HepG2 (cell line): ENCODE results near the gene MYL6. TPM values are rescaled to one million over a fixed set of nuclear protein-coding genes. Genes with fewer than 3 reads are reported as not detected.

Source experiments
- ATRX ChIP-seq: sonication (generic); formaldehyde crosslinking; IDR thresholded peaks from 2 replicates; pipeline ENCODE4 v1.4.0; 2020; ENCODE audit warnings: missing genetic modification reagents, borderline replicate concordance
- EEA1 ChIP-seq: sonication (generic); formaldehyde crosslinking; IDR thresholded peaks from 2 replicates; pipeline ENCODE4 v1.5.1; 2020; ENCODE audit warnings: mild to moderate bottlenecking, missing genetic modification reagents, borderline replicate concordance
- HNF1A ChIP-seq, 2 experiments: sonication (generic) in 1 of 2; formaldehyde crosslinking in 1 of 2; IDR thresholded peaks; 2 replicates each; pipeline versions ENCODE4 v1.4.0 to v1.6.1; 2016 to 2020; ENCODE audit warnings: borderline replicate concordance in 1 of 2, low read depth in 1 of 2, mild to moderate bottlenecking in 1 of 2, missing genetic modification reagents in 1 of 2
- KDM6A ChIP-seq: IDR thresholded peaks from 2 replicates; pipeline ENCODE4 v1.6.1; 2016; ENCODE audit warnings: low read depth
- MTERF4 ChIP-seq: sonication (generic); formaldehyde crosslinking; IDR thresholded peaks from 2 replicates; pipeline ENCODE4 v1.8.0; 2023; ENCODE audit warnings: mild to moderate bottlenecking, missing genetic modification reagents
- NFIC ChIP-seq: IDR thresholded peaks from 2 replicates; pipeline ENCODE4 v1.6.1; 2012; ENCODE audit warnings: mild to moderate bottlenecking, low read length, inconsistent platforms
- SP1 ChIP-seq, 2 experiments: fragments of 450-650 bp in 1 of 2; sonication (generic) in 1 of 2; formaldehyde crosslinking in 1 of 2; IDR thresholded peaks; 2 replicates each; pipeline versions ENCODE4 v1.4.0 to v1.6.1; 2016 to 2020; ENCODE audit warnings: missing genetic modification reagents in 1 of 2
- TP53 ChIP-seq: sonication (generic); formaldehyde crosslinking; conservative IDR thresholded peaks from 2 replicates; pipeline ENCODE4 v1.4.0; 2020; ENCODE audit warnings: missing genetic modification reagents
- ZNF234 ChIP-seq: sonication (generic); formaldehyde crosslinking; conservative IDR thresholded peaks from 2 replicates; pipeline ENCODE4 v1.5.1; 2020; ENCODE audit warnings: mild to moderate bottlenecking, missing genetic modification reagents
- ZNF333 ChIP-seq: sonication (generic); formaldehyde crosslinking; IDR thresholded peaks from 2 replicates; pipeline ENCODE4 v1.4.0; 2020; ENCODE audit warnings: mild to moderate bottlenecking, missing genetic modification reagents, borderline replicate concordance
- ZNF644 ChIP-seq: IDR thresholded peaks from 2 replicates; pipeline ENCODE4 v1.6.1; 2016; ENCODE audit warnings: low read depth
- ZNF672 ChIP-seq: sonication (generic); formaldehyde crosslinking; IDR thresholded peaks from 2 replicates; pipeline ENCODE4 v1.8.1; 2022; ENCODE audit warnings: missing genetic modification reagents
- ZNF777 ChIP-seq: sonication (generic); formaldehyde crosslinking; IDR thresholded peaks from 2 replicates; pipeline ENCODE4 v1.4.0; 2020; ENCODE audit warnings: missing genetic modification reagents
- polyA plus RNA-seq, 8 experiments: library from polyadenylated mRNA; depleted of rRNA in 3 of 8; stranded (reverse) in 7 of 8; unstranded in 1 of 8; fragments of >200 nt; fragmentation: Illumina TruSeq in 4 of 8; extraction: Trizol in 4 of 8; gene quantifications; 2 replicates each; pipeline versions ENCODE4 v1.2.1 to v1.2.3, GENCODE V29; 2011 to 2016; ENCODE audit warnings: low read depth in 4 of 8, missing spikeins in 1 of 8, mixed read lengths in 1 of 8; ENCODE audit not compliant: insufficient read depth in 1 of 8
- total RNA-seq, 5 experiments: library from RNA; depleted of rRNA; stranded (reverse); fragments of >200 nt; fragmentation: Illumina TruSeq; extraction: Trizol; gene quantifications; 2 replicates each; pipeline ENCODE4 v1.2.3, GENCODE V29; 2016; ENCODE audit warnings: low read depth in 1 of 5
- TF ChIP-seq, protein P1 (sequence below): IDR thresholded peaks from 2 replicates; pipeline ENCODE4 v1.6.1; 2016; ENCODE audit warnings: missing compliant biosample characterization, missing genetic modification reagents, borderline replicate concordance
- TF ChIP-seq, protein P2 (sequence below): sonication (generic); formaldehyde crosslinking; IDR thresholded peaks from 2 replicates; pipeline ENCODE4 v1.5.0; 2020; ENCODE audit warnings: missing genetic modification reagents
- TF ChIP-seq, protein P3 (sequence below): sonication (generic); formaldehyde crosslinking; IDR thresholded peaks from 2 replicates; pipeline ENCODE4 v1.5.1; 2020; ENCODE audit warnings: missing genetic modification reagents, mild to moderate bottlenecking, borderline replicate concordance
- TF ChIP-seq, protein P4 (sequence below): sonication (generic); formaldehyde crosslinking; IDR thresholded peaks from 2 replicates; pipeline ENCODE4 v1.4.0; 2020; ENCODE audit warnings: missing genetic modification reagents
- TF ChIP-seq, protein P5 (sequence below): sonication (generic); formaldehyde crosslinking; IDR thresholded peaks from 2 replicates; pipeline ENCODE4 v1.5.0; 2020; ENCODE audit warnings: missing genetic modification reagents

The MYL6 gene
- total and polyA plus RNA-seq, 2 of the 13 experiments (the other 11 are each of a cell fraction or from before 2014, with no cell fraction given), result 1,127 to 1,192 TPM

GRCh38 chr12:56119361-56119796, 38.8 kb upstream of the MYL6 start (continued):
- TF ChIP-seq ATRX (CRISPR knock-in tag), result no peak
- TF ChIP-seq, protein P1, sequence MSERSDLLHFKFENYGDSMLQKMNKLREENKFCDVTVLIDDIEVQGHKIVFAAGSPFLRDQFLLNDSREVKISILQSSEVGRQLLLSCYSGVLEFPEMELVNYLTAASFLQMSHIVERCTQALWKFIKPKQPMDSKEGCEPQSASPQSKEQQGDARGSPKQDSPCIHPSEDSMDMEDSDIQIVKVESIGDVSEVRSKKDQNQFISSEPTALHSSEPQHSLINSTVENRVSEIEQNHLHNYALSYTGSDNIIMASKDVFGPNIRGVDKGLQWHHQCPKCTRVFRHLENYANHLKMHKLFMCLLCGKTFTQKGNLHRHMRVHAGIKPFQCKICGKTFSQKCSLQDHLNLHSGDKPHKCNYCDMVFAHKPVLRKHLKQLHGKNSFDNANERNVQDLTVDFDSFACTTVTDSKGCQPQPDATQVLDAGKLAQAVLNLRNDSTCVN (CRISPR knock-in tag), result no peak
- TF ChIP-seq, protein P2, sequence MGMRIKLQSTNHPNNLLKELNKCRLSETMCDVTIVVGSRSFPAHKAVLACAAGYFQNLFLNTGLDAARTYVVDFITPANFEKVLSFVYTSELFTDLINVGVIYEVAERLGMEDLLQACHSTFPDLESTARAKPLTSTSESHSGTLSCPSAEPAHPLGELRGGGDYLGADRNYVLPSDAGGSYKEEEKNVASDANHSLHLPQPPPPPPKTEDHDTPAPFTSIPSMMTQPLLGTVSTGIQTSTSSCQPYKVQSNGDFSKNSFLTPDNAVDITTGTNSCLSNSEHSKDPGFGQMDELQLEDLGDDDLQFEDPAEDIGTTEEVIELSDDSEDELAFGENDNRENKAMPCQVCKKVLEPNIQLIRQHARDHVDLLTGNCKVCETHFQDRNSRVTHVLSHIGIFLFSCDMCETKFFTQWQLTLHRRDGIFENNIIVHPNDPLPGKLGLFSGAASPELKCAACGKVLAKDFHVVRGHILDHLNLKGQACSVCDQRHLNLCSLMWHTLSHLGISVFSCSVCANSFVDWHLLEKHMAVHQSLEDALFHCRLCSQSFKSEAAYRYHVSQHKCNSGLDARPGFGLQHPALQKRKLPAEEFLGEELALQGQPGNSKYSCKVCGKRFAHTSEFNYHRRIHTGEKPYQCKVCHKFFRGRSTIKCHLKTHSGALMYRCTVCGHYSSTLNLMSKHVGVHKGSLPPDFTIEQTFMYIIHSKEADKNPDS (CRISPR knock-in tag), result no peak
- TF ChIP-seq, protein P3, sequence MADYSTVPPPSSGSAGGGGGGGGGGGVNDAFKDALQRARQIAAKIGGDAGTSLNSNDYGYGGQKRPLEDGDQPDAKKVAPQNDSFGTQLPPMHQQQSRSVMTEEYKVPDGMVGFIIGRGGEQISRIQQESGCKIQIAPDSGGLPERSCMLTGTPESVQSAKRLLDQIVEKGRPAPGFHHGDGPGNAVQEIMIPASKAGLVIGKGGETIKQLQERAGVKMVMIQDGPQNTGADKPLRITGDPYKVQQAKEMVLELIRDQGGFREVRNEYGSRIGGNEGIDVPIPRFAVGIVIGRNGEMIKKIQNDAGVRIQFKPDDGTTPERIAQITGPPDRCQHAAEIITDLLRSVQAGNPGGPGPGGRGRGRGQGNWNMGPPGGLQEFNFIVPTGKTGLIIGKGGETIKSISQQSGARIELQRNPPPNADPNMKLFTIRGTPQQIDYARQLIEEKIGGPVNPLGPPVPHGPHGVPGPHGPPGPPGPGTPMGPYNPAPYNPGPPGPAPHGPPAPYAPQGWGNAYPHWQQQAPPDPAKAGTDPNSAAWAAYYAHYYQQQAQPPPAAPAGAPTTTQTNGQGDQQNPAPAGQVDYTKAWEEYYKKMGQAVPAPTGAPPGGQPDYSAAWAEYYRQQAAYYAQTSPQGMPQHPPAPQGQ (CRISPR knock-in tag), result no peak
- TF ChIP-seq ZNF333 (CRISPR knock-in tag), result no peak
- TF ChIP-seq, protein P4, sequence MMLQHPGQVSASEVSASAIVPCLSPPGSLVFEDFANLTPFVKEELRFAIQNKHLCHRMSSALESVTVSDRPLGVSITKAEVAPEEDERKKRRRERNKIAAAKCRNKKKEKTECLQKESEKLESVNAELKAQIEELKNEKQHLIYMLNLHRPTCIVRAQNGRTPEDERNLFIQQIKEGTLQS (CRISPR knock-in tag), result no peak
- TF ChIP-seq ZNF777 (CRISPR knock-in tag), result no peak
- TF ChIP-seq SP1 (IDR thresholded peaks at IDR 0.05), result no peak
- no peak for TF ChIP-seq SP1 (CRISPR knock-in tag; IDR thresholded peaks at IDR 0.05)
- no peak for TF ChIP-seq ZNF234 (CRISPR knock-in tag)
- no peak for TF ChIP-seq EEA1 (CRISPR knock-in tag)
- no peak for TF ChIP-seq ZNF644 (CRISPR knock-in tag)
- no peak for TF ChIP-seq HNF1A (IDR thresholded peaks at IDR 0.05; ENCODE audit: low read depth)
- no peak for TF ChIP-seq HNF1A (CRISPR knock-in tag; IDR thresholded peaks at IDR 0.05; ENCODE audit: borderline replicate concordance)
- TF ChIP-seq, protein P5, sequence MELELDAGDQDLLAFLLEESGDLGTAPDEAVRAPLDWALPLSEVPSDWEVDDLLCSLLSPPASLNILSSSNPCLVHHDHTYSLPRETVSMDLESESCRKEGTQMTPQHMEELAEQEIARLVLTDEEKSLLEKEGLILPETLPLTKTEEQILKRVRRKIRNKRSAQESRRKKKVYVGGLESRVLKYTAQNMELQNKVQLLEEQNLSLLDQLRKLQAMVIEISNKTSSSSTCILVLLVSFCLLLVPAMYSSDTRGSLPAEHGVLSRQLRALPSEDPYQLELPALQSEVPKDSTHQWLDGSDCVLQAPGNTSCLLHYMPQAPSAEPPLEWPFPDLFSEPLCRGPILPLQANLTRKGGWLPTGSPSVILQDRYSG, result no peak
- no peak for TF ChIP-seq TP53 (CRISPR knock-in tag)
- no peak for TF ChIP-seq KDM6A (CRISPR knock-in tag)
- no peak for TF ChIP-seq MTERF4
- no peak for TF ChIP-seq NFIC
- TF ChIP-seq ZNF672 (CRISPR knock-in tag), result no peak
